Lung (tissue), 12 donors: ENCODE results near the gene ERVK3-1. TPM values are rescaled to one million over a fixed set of nuclear protein-coding genes. Genes with fewer than 3 reads are reported as not detected.
A peak's percentile ranks its signal among the peaks of the same experiment; 100 is the strongest.
"Not testable (repeated sequence)": the region's sequence is repeated elsewhere in the genome, so short reads cannot be mapped to it uniquely, and the experiment has no call there.

ENCODE experiments used
- ATAC-seq: fragments of 200-7000 bp; cut with Tn5 transposase; one replicate; pipeline ENCODE4 v1.9.1; 2020; ENCODE audit warnings: moderate number of reproducible peaks; ENCODE audit not compliant: insufficient read depth, low FRiP score
- DNase-seq, 3 donors: peaks; one replicate each; pipeline ENCODE4 v3.0.0-alpha.2; 2013 to 2017
- H3K27ac ChIP-seq, 2 donors: one replicate each; pipeline ENCODE4 v1.5.1; 2013; ENCODE audit warnings: mild to moderate bottlenecking in 2 of 2, moderate library complexity in 2 of 2, control low read depth in 1 of 2, inconsistent platforms in 1 of 2, low read depth in 1 of 2, low read length in 1 of 2
- H3K27me3 ChIP-seq, 3 donors: one replicate each; pipeline ENCODE4 v1.5.1; 2013; ENCODE audit warnings: low read length in 2 of 3; ENCODE audit not compliant: control insufficient read depth in 3 of 3, insufficient read depth in 3 of 3
- H3K36me3 ChIP-seq, 4 donors: one replicate each; pipeline ENCODE4 v1.5.1; 2013; ENCODE audit warnings: low read length in 4 of 4, mild to moderate bottlenecking in 1 of 4, moderate library complexity in 1 of 4; ENCODE audit not compliant: control insufficient read depth in 4 of 4, insufficient read depth in 4 of 4
- H3K4me1 ChIP-seq, 5 donors: one replicate each; pipeline ENCODE4 v1.5.1; 2013; ENCODE audit warnings: low read length in 5 of 5, mild to moderate bottlenecking in 2 of 5, moderate library complexity in 1 of 5; ENCODE audit not compliant: control insufficient read depth in 5 of 5, insufficient read depth in 5 of 5
- H3K4me3 ChIP-seq: one replicate; pipeline ENCODE4 v1.5.1; 2013; ENCODE audit warnings: mild to moderate bottlenecking, control low read depth, moderate library complexity
- H3K9ac ChIP-seq, 2 donors: one replicate each; pipeline ENCODE4 v1.5.1; 2013; ENCODE audit warnings: low read length in 2 of 2, control low read depth in 1 of 2; ENCODE audit not compliant: insufficient read depth in 1 of 2
- H3K9me3 ChIP-seq, 4 donors: one replicate each; pipeline ENCODE4 v1.5.1; 2013; ENCODE audit warnings: low read length in 3 of 4, mild to moderate bottlenecking in 1 of 4, moderate library complexity in 1 of 4; ENCODE audit not compliant: control insufficient read depth in 4 of 4, insufficient read depth in 3 of 4
- WGBS, 2 donors: extraction: QIAGEN DNeasy Blood & Tissue Kit; methylation state at CpG; one replicate each; pipeline ENCODE4 v1.1.7; 2013; 5-methylcytosine and 5-hydroxymethylcytosine counted together
- polyA plus RNA-seq, 2 donors: library from polyadenylated mRNA; stranded (reverse); fragments of 200-250 nt; gene quantifications; one replicate each; pipeline ENCODE4 v1.2.1, GENCODE V29; 2013
- total RNA-seq, 2 donors: library from RNA; depleted of rRNA in 1 of 2; stranded (reverse); fragments of >200 nt in 1 of 2; gene quantifications; one replicate each; pipeline ENCODE4 v1.2.1, GENCODE V29; 2014 to 2021
- TF ChIP-seq, protein P1 (sequence below): IDR thresholded peaks from 2 replicates; pipeline ENCODE4 v1.5.1; 2012; ENCODE audit warnings: mild to moderate bottlenecking; ENCODE audit errors: control extremely low read depth, extremely low read depth
- donor health status: control.
- donor health status: control.
- donor health status: Bipolar disorder and iron deficiency.
- donor health status: healthy.
- donor health status: DM: yes; HTN: yes; CAD: no.

The ERVK3-1 gene
- total and polyA plus RNA-seq, 4 donors = 31.8 to 58.8 (median 38.1) TPM

DNA sequence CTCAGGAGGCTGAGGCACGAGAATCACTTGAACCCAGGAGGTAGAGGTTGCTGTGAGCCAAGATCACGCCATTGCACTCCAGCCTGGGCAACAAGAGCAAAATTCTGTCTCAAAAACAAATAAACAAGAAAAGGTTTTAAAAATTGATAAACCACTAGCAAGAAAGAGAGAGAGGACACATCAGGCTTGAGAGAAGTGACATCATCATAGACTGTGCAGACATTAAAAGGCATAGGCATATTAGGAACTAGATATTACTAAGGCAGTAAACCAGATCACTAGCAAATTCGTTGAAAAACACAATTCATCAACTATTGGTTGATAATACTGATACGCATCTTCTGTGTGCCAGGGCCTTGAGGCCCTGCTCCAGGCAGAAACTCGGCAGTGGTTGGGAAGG lies 40.4 kb downstream of the ERVK3-1 start:
- peaks cover 0 to 6% (median 2%) of the 10 kb centered on the region in 4 donors for H3K36me3 ChIP-seq
- H3K27me3 ChIP-seq = peaks cover 0 to 38% (median 35%) of the 10 kb centered on the region in 3 donors
- peaks cover 0 to 4% (median 0%) of the 10 kb centered on the region in 4 donors for H3K9me3 ChIP-seq
- H3K9ac ChIP-seq = no peak overlapping the region
- no peak overlapping the region for H3K4me3 ChIP-seq
- TF ChIP-seq, protein P1, sequence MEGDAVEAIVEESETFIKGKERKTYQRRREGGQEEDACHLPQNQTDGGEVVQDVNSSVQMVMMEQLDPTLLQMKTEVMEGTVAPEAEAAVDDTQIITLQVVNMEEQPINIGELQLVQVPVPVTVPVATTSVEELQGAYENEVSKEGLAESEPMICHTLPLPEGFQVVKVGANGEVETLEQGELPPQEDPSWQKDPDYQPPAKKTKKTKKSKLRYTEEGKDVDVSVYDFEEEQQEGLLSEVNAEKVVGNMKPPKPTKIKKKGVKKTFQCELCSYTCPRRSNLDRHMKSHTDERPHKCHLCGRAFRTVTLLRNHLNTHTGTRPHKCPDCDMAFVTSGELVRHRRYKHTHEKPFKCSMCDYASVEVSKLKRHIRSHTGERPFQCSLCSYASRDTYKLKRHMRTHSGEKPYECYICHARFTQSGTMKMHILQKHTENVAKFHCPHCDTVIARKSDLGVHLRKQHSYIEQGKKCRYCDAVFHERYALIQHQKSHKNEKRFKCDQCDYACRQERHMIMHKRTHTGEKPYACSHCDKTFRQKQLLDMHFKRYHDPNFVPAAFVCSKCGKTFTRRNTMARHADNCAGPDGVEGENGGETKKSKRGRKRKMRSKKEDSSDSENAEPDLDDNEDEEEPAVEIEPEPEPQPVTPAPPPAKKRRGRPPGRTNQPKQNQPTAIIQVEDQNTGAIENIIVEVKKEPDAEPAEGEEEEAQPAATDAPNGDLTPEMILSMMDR = no peak
- H3K27ac ChIP-seq = no peak overlapping the region
- peaks cover 0 to 5% (median 2%) of the 10 kb centered on the region in 5 donors for H3K4me1 ChIP-seq
- no peak for DNase-seq
- ATAC-seq = no peak
- 81 to 87% methylated on average over 5 of the region's 5 CpGs for WGBS, 2 donors

DNA sequence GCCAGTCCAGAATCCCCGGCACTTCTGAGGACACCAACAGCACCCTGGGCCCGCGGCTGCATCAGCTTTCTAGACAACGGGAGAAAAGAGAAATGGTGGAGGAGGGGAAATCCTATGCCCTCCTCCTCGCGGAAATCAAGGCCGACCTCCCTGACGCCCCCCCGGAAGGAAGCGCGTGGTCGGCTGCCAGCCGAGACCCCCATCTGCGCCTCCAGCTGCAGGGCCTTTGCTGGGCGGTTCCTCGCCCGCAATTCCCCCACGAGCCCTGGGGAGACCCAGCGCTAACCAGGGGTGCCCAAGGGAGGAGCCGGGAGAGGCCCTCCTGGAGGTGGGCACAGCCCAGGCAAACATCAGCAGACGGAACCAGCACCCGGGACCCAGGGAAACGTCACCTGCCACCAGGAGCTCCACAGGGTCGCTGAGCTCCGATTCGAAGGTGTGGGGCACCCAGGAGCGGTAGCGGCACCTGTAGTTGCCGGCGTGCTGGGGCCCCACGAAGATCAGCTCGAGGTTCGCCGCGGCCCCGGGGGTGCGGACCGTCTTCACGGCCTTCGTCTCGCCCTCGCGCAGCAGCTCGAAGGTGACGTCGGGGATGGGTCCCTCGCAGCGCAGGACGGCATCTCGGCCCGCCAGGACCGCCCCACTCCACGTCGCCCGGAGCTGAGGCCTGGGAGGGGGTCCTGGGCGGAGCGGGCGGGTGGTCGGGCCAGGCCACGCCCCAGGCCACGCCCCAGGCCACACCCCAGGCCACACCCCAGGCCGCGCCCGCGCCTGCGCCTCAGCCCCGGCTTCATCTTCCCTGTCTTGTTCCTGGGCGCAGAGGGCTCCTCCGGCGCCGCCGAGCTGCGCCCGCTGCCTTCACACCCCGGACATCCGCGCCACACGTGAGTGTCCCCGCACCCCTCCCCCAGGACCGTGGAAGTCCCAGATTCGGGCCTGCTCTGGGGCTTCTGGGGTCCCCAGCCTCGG lies 42.1 kb downstream of the ERVK3-1 start:
- peaks cover 0 to 7% (median 2%) of the 10 kb centered on the region in 5 donors for H3K4me1 ChIP-seq
- H3K27me3 ChIP-seq = peaks cover 0 to 47% (median 44%) of the 10 kb centered on the region in 3 donors
- ATAC-seq (peak; percentile 94), DNase-seq (peak; percentile 29 to 41 (median 35))
- H3K36me3 ChIP-seq = peaks cover 0 to 6% (median 0%) of the 10 kb centered on the region in 4 donors
- TF ChIP-seq, protein P1 = no peak
- no peak overlapping the region for H3K9ac ChIP-seq
- H3K9me3 ChIP-seq = peaks cover 0 to 4% (median 0%) of the 10 kb centered on the region in 4 donors
- H3K4me3 ChIP-seq = peak overlapping the region; percentile 66
- 2% methylated on average over 67 to 82 of the region's 82 CpGs for WGBS, 2 donors
- H3K27ac ChIP-seq = peak overlapping the region in 1 of 2 donors; percentile 80

DNA sequence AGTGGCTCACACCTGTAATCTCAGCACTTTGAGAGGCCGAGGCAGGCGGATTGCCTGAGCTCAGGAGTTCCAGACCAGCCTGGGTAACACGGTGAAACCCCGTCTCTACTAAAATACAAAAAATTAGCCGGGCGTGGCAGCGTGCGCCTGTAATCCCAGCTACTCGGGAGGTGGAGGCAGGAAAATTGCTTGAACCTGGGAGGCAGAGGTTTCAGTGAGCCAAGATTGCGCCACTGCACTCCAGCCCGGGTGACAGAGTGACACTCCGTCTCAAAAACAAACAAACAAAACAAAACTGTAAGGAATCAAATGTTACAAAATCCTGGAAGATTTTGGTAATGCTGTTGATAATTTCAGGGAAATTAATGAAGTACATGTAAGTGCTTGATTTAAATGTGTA lies 42.9 kb downstream of the ERVK3-1 start:
- 14 to 20% methylated on average over 12 of the region's 12 CpGs for WGBS, 2 donors
- not testable (repeated sequence) for DNase-seq, H3K4me1 ChIP-seq, H3K9ac ChIP-seq, H3K27ac ChIP-seq, H3K36me3 ChIP-seq, H3K9me3 ChIP-seq, ATAC-seq
- peaks cover 0 to 47% (median 47%) of the 10 kb centered on the region in 3 donors for H3K27me3 ChIP-seq
- peak overlapping the region; percentile 66 for H3K4me3 ChIP-seq

DNA sequence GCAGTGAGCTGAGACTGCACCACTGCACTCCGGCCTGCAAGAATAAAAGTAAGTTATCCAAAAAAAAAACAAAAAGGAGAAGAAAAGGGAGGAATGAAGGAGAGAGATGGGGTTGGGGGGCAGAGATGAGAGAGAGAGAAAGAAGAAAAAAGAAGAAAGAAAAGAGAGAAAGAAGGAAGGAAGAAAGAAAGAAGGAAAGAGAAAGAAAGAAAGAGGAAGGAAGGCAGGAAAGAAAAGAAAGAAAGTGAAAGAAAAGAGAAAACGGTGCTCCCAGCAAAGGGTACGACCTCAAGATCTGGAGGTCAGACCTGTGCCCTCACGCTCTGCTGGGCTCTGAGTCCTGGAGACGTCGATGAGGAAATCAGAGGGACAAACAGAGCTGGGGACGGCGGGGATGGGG lies 44.4 kb downstream of the ERVK3-1 start:
- TF ChIP-seq, protein P1 = no peak
- Histone ChIP-seq H3K9ac (no peak overlapping the region), H3K9me3 (peaks cover 0 to 4% (median 0%) of the 10 kb centered on the region in 4 donors), H3K4me3 (no peak overlapping the region), H3K27me3 (peaks cover 0 to 47% (median 47%) of the 10 kb centered on the region in 3 donors), H3K4me1 (peaks cover 0 to 7% (median 2%) of the 10 kb centered on the region in 5 donors), H3K36me3 (peaks cover 0 to 6% (median 0%) of the 10 kb centered on the region in 4 donors), H3K27ac (no peak overlapping the region)
- no peak for DNase-seq
- 54 to 61% methylated on average over 8 of the region's 8 CpGs for WGBS, 2 donors
- no peak for ATAC-seq
